Ishikawa (cell line): ENCODE results near the gene IRAK2.

Experiments
- YY1 ChIP-seq: IDR thresholded peaks from 2 replicates; pipeline ENCODE4 v1.6.1; 2012; ENCODE audit warnings: low read depth
- ZBTB7A ChIP-seq: IDR thresholded peaks from 2 replicates; pipeline ENCODE4 v1.6.1; 2012; ENCODE audit warnings: low read depth

DNA sequence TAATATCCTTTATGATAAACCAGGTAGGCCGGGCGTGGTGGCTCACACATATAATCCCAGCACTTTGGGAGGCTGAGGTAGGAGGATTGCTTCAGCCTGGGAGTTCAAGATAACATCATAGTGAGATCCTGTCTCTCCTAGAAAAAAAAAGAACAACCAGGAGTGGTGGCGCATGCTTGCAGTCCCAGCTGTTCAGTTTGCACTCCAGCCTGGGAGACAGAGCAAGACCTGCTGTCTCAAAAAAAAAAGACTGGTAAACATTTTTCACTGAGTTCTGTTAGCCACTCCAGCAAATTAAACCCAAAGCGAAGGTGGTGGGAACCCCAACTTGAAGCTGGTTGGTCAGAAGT is 9.6 kb upstream of the IRAK2 start:
- TF ChIP-seq ZBTB7A (no peak), YY1 (no peak)
